Stimulated activated CD4-positive, alpha-beta T cell treated with anti-CD3 and anti-CD28 coated beads, Interleukin-2, amount 100 ng/mL, for 48 hours (primary cell): ENCODE results near the gene RAD51B.
"Not testable (repeated sequence)": the region's sequence is repeated elsewhere in the genome, so short reads cannot be mapped to it uniquely, and the experiment has no call there.

Experiments used
- DNase-seq, 2 donors: peaks; one replicate each; pipeline ENCODE4 v3.0.0-alpha.2; 2020

RAD51B gene

GRCh38 chr14:67987606-67988005 lies 168.0 kb downstream of the RAD51B start:
- no peak for DNase-seq

GRCh38 chr14:67988210-67988609 lies 168.6 kb downstream of the RAD51B start:
- not testable (repeated sequence) for DNase-seq

- DNase-seq: no peak
Observed at GRCh38 chr14:67990576-67990975, 171.0 kb downstream of the RAD51B start.

GRCh38 chr14:67994531-67994930 lies 175.0 kb downstream of the RAD51B start:
- DNase-seq: no peak

GRCh38 chr14:67996235-67996634 lies 176.7 kb downstream of the RAD51B start:
- DNase-seq: no peak

- no peak for DNase-seq
Observed at GRCh38 chr14:67998834-67999233, 179.3 kb downstream of the RAD51B start.

GRCh38 chr14:67999290-67999689 lies 179.7 kb downstream of the RAD51B start:
- no peak for DNase-seq

- no peak for DNase-seq
Observed at GRCh38 chr14:67999705-68000384, 180.3 kb downstream of the RAD51B start.

GRCh38 chr14:68000511-68000910 lies 180.9 kb downstream of the RAD51B start:
- no peak for DNase-seq

- no peak for DNase-seq
Observed at GRCh38 chr14:68008491-68008890, 188.9 kb downstream of the RAD51B start.

GRCh38 chr14:68011406-68012028 lies 191.9 kb downstream of the RAD51B start:
- DNase-seq: no peak

- DNase-seq: no peak
Observed at GRCh38 chr14:68012871-68013270, 193.3 kb downstream of the RAD51B start.

GRCh38 chr14:68013326-68013725 lies 193.7 kb downstream of the RAD51B start:
- no peak for DNase-seq

- DNase-seq: no peak
Observed at GRCh38 chr14:68014771-68015170, 195.2 kb downstream of the RAD51B start.

- DNase-seq: no peak
Observed at GRCh38 chr14:68015356-68016254, 196.0 kb downstream of the RAD51B start.

- DNase-seq: no peak
Observed at GRCh38 chr14:68016255-68016914, 196.8 kb downstream of the RAD51B start.

- no peak for DNase-seq
Observed at GRCh38 chr14:68018598-68018997, 199.0 kb downstream of the RAD51B start.

- DNase-seq: no peak
Observed at GRCh38 chr14:68020493-68020892, 200.9 kb downstream of the RAD51B start.

GRCh38 chr14:68020999-68021663 lies 201.6 kb downstream of the RAD51B start:
- DNase-seq: no peak

- DNase-seq: no peak
Observed at GRCh38 chr14:68027276-68027675, 207.7 kb downstream of the RAD51B start.

GRCh38 chr14:68028075-68028474 lies 208.5 kb downstream of the RAD51B start:
- DNase-seq: no peak

- DNase-seq: not testable (repeated sequence)
Observed at GRCh38 chr14:68031011-68031410, 211.4 kb downstream of the RAD51B start.

- no peak for DNase-seq
Observed at GRCh38 chr14:68032154-68032553, 212.6 kb downstream of the RAD51B start.
